Thymus (tissue), 11 donors: ENCODE results near the gene CNTNAP5. TPM values are rescaled to one million over a fixed set of nuclear protein-coding genes. Genes with fewer than 3 reads are reported as not detected.

Experiments
- DNase-seq, 9 donors: peaks; one replicate each; pipeline ENCODE4 v3.0.0-alpha.2; 2013; ENCODE audit warnings: low spot score in 9 of 9, low read depth in 6 of 9, missing footprints in 1 of 9
- H3K27ac ChIP-seq, 2 donors: one replicate each; pipeline ENCODE4 v1.5.1; 2013; ENCODE audit warnings: control low read depth in 1 of 2, low read depth in 1 of 2, low read length in 1 of 2, mild to moderate bottlenecking in 1 of 2, moderate library complexity in 1 of 2
- H3K27me3 ChIP-seq, 2 donors: one replicate each; pipeline ENCODE4 v1.5.1; 2013; ENCODE audit warnings: low read length in 1 of 2; ENCODE audit not compliant: control insufficient read depth in 2 of 2, insufficient read depth in 1 of 2
- H3K36me3 ChIP-seq, 2 donors: one replicate each; pipeline ENCODE4 v1.5.1; 2013; ENCODE audit warnings: low read length in 1 of 2, mild to moderate bottlenecking in 1 of 2, moderate library complexity in 1 of 2; ENCODE audit not compliant: control insufficient read depth in 2 of 2, insufficient read depth in 2 of 2
- H3K4me1 ChIP-seq, 2 donors: one replicate each; pipeline ENCODE4 v1.5.1; 2013; ENCODE audit warnings: low read length in 2 of 2; ENCODE audit not compliant: control insufficient read depth in 2 of 2, insufficient read depth in 2 of 2
- H3K4me3 ChIP-seq, 2 donors: one replicate each; pipeline ENCODE4 v1.5.1; 2013; ENCODE audit warnings: low read length in 2 of 2, control low read depth in 1 of 2, mild to moderate bottlenecking in 1 of 2
- H3K9me3 ChIP-seq, 2 donors: one replicate each; pipeline ENCODE4 v1.5.1; 2013; ENCODE audit warnings: low read length in 1 of 2, mild to moderate bottlenecking in 1 of 2; ENCODE audit not compliant: control insufficient read depth in 2 of 2, insufficient read depth in 1 of 2
- WGBS: extraction: QIAGEN DNeasy Blood & Tissue Kit; methylation state at CpG from one replicate; pipeline ENCODE4 v1.1.7; 2013; 5-methylcytosine and 5-hydroxymethylcytosine counted together
- polyA plus RNA-seq: library from polyadenylated mRNA; stranded (reverse); fragments of 200-250 nt; gene quantifications from one replicate; pipeline ENCODE4 v1.2.3, GENCODE V29; 2013
- total RNA-seq: library from RNA; stranded (reverse); fragments of 120-200 nt; gene quantifications from one replicate; pipeline ENCODE4 v1.2.4, GENCODE V29; 2013
- donor health status: healthy.

The CNTNAP5 gene
- total and polyA plus RNA-seq, 2 donors = 0.02 to 0.14 TPM

DNA sequence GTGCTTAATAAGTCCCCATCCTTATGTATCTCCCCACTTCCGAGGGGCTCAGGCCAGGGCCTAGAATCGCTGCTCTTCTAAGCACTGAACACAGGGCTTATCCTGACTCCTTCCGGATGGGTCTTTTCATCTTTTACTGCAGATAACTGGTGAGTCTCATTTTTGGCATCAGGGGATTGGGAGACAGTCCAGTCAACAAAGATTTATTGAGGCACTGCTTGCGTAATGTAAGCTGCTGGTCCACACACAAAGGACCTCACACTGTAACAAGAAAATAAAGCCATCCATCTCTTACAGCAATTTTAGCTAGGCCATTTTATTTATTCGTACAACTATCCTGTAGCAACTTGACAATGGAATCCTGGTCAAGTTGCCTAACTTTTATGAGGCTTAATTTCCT is 600.5 kb downstream of the CNTNAP5 start:
- H3K4me1 ChIP-seq = no peaks in the 10 kb centered on the region
- no peak for DNase-seq
- H3K36me3 ChIP-seq = no peaks in the 10 kb centered on the region
- H3K27ac ChIP-seq = no peak overlapping the region
- H3K4me3 ChIP-seq = no peak overlapping the region
- 92% methylated on average over 5 of the region's 5 CpGs for WGBS
- no peaks in the 10 kb centered on the region for H3K27me3 ChIP-seq
- no peaks in the 10 kb centered on the region for H3K9me3 ChIP-seq

DNA sequence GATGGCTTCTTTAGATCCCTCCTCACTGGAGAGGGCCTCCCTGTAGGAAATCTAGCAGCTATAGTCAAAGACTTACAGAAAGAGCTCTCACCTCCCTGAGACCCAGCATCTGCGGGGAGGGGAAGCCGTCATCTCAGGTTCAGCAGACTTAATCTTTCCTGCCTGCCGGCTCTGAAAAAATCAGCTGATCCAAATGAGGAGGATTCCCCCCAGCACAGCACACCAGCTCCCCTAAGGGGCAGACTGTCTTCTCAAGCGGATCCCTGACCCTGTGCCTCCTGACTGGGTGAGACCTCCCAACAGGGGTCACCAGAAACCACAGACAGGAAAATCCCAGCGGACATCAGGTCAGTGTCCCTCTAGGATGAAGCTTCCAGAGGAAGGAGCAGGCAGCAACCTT is 601.9 kb downstream of the CNTNAP5 start:
- 89% methylated on average over 5 of the region's 5 CpGs for WGBS
- Histone ChIP-seq H3K27me3 (no peaks in the 10 kb centered on the region), H3K4me3 (no peak overlapping the region), H3K27ac (no peak overlapping the region), H3K9me3 (no peaks in the 10 kb centered on the region), H3K36me3 (no peaks in the 10 kb centered on the region), H3K4me1 (no peaks in the 10 kb centered on the region)
- no peak for DNase-seq

DNA sequence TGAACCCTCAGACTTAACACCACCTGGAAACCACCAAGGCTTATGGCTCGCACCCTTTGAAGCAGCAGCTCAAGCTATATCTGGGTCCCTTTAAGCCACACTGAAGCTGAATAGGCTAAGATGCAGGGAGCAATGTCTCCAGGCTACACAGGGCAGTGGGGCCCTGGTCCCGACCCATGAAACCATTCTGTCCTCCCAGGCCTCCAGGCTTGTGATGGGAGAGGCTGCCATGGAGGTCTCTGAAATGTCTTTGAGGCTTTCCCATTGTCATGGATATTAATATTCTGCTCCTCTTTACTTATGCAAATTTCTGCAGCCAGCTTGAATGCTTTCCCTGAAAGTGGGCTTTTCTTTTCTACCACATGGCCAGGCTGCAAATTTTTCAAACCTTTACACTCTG is 608.7 kb downstream of the CNTNAP5 start:
- Histone ChIP-seq H3K36me3 (no peaks in the 10 kb centered on the region), H3K4me1 (no peaks in the 10 kb centered on the region), H3K9me3 (peaks cover 1 to 8% of the 10 kb centered on the region in 2 donors), H3K27me3 (no peaks in the 10 kb centered on the region), H3K27ac (no peak overlapping the region), H3K4me3 (no peak overlapping the region)
- DNase-seq = no peak
- WGBS = 83% methylated on average over 2 of the region's 2 CpGs

DNA sequence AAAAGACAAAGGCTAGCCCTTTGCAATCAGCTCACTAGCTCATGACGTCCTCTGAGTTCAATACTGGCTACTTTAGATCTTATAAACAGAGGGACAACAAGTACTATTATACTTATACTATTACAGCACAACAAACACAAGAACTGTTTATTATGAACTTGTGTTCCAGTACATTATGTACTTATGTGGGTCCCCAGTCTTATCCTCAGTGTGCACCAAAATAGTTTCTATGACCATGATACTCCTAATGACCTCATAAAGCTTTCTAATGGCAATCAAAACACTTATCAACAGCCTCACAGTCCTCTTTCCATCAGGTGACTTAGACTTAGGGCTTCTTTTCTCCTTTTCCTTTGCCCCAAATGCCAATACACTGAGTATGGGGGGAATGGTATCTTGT is 614.4 kb downstream of the CNTNAP5 start:
- Histone ChIP-seq H3K27me3 (no peaks in the 10 kb centered on the region), H3K4me1 (no peaks in the 10 kb centered on the region), H3K27ac (no peak overlapping the region), H3K36me3 (no peaks in the 10 kb centered on the region), H3K9me3 (no peaks in the 10 kb centered on the region), H3K4me3 (no peak overlapping the region)
- DNase-seq = no peak
- WGBS = 71% methylated on average over 1 of the region's 1 CpG

DNA sequence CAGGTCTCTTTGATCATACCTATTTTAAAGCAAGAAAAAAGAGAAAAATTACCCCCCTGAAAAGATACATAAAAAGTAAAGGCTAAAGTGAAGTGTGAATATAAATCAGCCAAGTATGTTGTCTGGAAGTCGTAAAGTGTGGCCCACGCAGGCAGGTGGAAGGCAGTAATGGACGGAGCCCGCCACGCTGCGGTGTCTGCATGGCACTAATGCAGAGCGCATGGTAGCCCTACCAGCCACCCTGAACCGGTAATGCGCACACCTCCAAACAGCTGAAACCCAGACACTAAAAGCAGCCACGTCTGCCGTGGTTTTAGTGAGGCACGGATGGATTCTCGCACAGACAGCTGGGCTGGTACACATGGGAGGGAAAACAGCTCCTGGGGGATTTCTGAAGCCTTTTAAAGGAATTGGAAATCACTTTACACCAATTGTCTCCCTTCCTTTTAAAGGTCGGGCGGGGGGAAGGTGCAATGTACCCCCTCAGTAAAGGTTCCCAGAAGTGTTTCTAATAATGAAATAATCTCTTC is 615.2 kb downstream of the CNTNAP5 start:
- no peaks in the 10 kb centered on the region for H3K9me3 ChIP-seq
- H3K27me3 ChIP-seq = no peaks in the 10 kb centered on the region
- no peak for DNase-seq
- H3K4me1 ChIP-seq = no peaks in the 10 kb centered on the region
- H3K27ac ChIP-seq = no peak overlapping the region
- no peak overlapping the region for H3K4me3 ChIP-seq
- no peaks in the 10 kb centered on the region for H3K36me3 ChIP-seq
- WGBS = 94% methylated on average over 15 of the region's 15 CpGs

DNA sequence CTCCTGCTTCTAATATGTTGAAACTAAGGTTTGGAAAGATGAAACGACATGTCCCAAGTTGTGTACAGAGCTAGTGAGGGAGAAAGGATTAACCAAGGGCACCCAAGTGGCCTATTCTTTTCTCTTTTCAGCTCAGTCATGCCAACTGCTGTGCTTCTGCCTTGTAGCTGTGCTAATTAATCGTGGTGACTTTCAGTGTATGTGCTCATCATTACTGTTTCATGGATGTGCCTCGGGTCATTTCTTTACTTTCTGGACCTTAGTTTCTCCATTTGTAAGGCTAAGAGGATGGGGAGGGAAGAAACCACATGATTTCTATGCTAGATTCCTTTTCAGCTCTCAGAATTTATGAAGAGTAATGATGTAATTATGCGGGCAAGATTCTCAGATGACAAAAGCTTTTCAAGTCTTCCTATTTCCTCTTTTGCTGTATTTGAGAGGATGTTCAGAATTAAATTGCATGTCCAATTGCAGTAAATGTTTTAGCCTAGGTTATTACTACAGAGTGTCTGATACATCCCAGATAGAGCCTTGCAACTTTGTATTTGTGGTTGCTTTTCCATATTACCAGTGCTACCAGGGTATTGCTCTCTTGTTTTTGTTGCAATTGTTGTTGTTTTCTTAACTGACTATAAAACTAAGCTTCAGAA is 621.2 kb downstream of the CNTNAP5 start:
- Histone ChIP-seq H3K9me3 (no peaks in the 10 kb centered on the region), H3K36me3 (no peaks in the 10 kb centered on the region), H3K4me1 (no peaks in the 10 kb centered on the region), H3K27ac (no peak overlapping the region), H3K27me3 (no peaks in the 10 kb centered on the region), H3K4me3 (no peak overlapping the region)
- 84% methylated on average over 4 of the region's 4 CpGs for WGBS
- DNase-seq = no peak

DNA sequence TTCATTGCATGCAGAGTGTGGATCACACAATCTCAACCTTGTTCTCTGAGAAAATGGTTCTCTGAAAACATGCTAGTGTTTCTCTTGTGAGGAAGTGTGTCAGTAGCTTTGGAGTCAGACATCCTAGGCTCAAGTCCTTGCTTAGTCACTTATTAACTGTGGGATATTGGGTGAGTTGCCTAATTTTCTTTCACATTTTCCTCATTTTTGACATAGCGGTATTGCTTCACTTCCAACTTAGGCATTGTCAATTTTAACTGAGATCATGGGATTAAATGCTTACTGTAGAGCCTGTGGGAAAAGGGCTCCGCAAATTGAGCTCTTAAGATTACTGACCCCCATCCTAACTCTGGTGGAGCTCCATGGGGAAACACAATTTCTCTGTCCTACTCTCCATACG is 622.2 kb downstream of the CNTNAP5 start:
- Histone ChIP-seq H3K27ac (no peak overlapping the region), H3K4me1 (no peaks in the 10 kb centered on the region), H3K4me3 (no peak overlapping the region), H3K36me3 (no peaks in the 10 kb centered on the region), H3K9me3 (no peaks in the 10 kb centered on the region), H3K27me3 (no peaks in the 10 kb centered on the region)
- DNase-seq = no peak
- WGBS = 96% methylated on average over 3 of the region's 3 CpGs

DNA sequence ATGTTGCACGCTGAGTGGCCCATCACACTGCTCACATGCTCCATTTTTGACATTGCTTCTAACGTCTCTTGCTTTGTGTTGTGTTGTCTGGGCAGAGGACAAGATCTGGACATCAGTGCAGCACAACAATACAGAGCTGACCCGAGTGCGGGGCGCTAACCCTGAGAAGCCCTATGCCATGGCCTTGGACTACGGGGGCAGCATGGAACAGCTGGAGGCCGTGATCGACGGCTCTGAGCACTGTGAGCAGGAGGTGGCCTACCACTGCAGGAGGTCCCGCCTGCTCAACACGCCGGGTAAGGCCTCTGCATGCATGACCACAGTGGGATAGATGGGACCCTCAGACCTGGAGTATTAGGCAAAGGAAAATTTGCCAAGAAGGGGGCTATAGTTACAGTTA is 622.6 kb downstream of the CNTNAP5 start:
- Histone ChIP-seq H3K9me3 (no peaks in the 10 kb centered on the region), H3K27me3 (no peaks in the 10 kb centered on the region), H3K4me1 (no peaks in the 10 kb centered on the region), H3K36me3 (no peaks in the 10 kb centered on the region), H3K27ac (no peak overlapping the region), H3K4me3 (no peak overlapping the region)
- DNase-seq = no peak
- WGBS = 90% methylated on average over 12 of the region's 12 CpGs

DNA sequence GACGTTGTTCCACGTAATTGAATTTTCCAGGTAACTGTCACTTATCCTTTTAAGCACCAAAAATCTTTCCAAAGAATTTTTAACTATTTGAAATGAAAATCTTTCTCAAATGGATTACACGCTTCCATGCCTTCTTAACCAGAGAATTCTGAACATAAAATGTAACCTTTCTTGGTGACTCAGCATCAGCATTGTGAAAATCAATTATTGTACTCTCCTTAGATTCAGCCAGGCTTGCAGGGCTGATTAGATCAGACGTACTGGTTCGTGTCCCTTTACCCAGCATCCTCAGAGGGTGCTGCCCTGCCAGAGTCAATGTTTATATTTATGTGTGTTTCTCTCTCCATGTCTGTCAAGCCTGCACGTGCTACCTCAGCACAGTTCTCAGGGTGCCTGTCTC is 623.9 kb downstream of the CNTNAP5 start:
- no peaks in the 10 kb centered on the region for H3K36me3 ChIP-seq
- no peaks in the 10 kb centered on the region for H3K27me3 ChIP-seq
- H3K4me1 ChIP-seq = no peaks in the 10 kb centered on the region
- H3K27ac ChIP-seq = no peak overlapping the region
- no peaks in the 10 kb centered on the region for H3K9me3 ChIP-seq
- 89% methylated on average over 6 of the region's 6 CpGs for WGBS
- DNase-seq = no peak
- H3K4me3 ChIP-seq = no peak overlapping the region
